Measurements from ENCODE around the gene CHMP1A.
"Not testable (repeated sequence)": the region's sequence is repeated elsewhere in the genome, so short reads cannot be mapped to it uniquely, and the experiment has no call there.

The CHMP1A gene

GRCh38 chr16:89689621-89690020 lies 32.1 kb upstream of the CHMP1A start:
- not testable (repeated sequence) for H3K4me3 ChIP-seq (ENCODE audit: low read depth, low read length); H3K9me3 ChIP-seq (ENCODE audit: control insufficient read depth, insufficient read depth, low read length); H3K4me1 ChIP-seq (ENCODE audit: control insufficient read depth, insufficient read depth, low read length); H3K27me3 ChIP-seq (ENCODE audit: control insufficient read depth, insufficient read depth, low read length); H3K9ac ChIP-seq (ENCODE audit: low read depth, low read length)
- H3K36me3 ChIP-seq (ENCODE audit: control insufficient read depth, insufficient read depth, low read length), result peaks cover 39% of the 10 kb centered on the region

GRCh38 chr16:89689142-89689541 lies 31.6 kb upstream of the CHMP1A start:
- Histone ChIP-seq H3K36me3 (ENCODE audit: control insufficient read depth, insufficient read depth, low read length) (peaks cover 34% of the 10 kb centered on the region), H3K4me1 (ENCODE audit: control insufficient read depth, insufficient read depth, low read length) (peaks cover 4% of the 10 kb centered on the region), H3K9ac (ENCODE audit: low read depth, low read length) (no peak overlapping the region), H3K27me3 (ENCODE audit: control insufficient read depth, insufficient read depth, low read length) (no peaks in the 10 kb centered on the region), H3K9me3 (ENCODE audit: control insufficient read depth, insufficient read depth, low read length) (peaks cover 2% of the 10 kb centered on the region), H3K4me3 (ENCODE audit: low read depth, low read length) (no peak overlapping the region)

DNA sequence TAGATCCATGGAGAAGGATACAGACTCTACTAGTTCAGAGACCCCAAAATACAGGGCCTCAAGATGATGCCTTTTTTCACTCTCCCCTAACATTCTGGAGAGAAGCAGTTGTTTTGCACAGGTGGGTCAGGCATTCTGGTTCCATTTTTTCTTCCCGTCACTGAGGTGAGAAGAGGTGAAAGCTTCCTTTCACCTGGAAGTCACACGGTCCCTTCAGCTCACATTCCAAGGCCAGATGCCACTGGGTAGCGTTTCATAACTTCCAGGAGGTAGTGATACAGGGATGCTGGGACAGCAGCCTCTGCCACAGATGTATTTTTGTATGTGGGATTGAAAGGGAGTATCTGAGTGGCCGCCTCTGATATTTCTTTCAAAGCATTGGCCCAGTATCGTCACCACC lies 30.9 kb upstream of the CHMP1A start:
- H3K9ac ChIP-seq (ENCODE audit: low read depth, low read length), result no peak overlapping the region
- H3K4me1 ChIP-seq (ENCODE audit: control insufficient read depth, insufficient read depth, low read length), result peaks cover 4% of the 10 kb centered on the region
- H3K36me3 ChIP-seq (ENCODE audit: control insufficient read depth, insufficient read depth, low read length), result peaks cover 29% of the 10 kb centered on the region

DNA sequence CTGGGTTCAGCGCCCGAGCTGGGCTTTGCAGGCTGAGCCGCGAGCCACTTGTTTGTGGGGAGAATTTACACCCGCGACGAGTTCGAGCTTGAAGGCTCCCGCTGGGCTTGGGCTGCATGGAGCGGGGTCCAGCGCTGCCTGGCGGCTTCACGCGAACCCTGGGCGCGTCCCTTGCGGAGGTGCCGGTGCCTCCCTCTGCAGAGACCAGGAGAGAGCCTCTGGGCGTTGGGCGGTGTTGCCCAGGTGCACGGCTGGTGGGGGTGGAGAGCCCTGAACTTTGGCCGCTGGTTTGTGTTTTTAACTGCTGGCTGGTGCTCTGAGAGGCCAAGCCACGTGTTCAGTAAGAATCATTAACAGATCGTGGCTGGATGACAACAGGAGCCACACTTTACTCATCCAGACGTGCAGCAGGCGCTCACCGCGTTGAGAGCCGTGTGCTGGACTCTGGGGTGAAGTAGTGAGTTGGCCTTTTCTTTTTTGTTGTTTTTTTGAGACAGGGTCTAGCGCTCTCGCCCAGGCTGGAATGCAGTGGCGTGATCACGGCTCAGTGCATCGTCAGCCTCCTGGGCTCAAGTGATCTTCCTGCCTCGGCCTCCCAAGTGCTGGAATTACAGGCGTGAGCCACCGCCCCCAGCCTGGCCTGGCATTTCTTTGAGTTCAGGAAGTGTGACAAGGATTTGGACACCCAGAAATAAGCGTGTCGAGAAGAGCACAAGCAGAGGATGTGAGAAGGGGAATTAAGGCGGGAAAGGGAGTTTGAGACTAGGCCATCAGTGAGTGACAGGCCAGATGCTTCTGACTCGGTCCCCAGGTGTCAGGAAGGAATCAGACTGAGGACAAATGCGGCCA lies 29.8 kb upstream of the CHMP1A start:
- H3K9ac ChIP-seq (ENCODE audit: low read depth, low read length), result peak overlapping the region; percentile 60
- H3K27me3 ChIP-seq (ENCODE audit: control insufficient read depth, insufficient read depth, low read length), result no peaks in the 10 kb centered on the region
- H3K36me3 ChIP-seq (ENCODE audit: control insufficient read depth, insufficient read depth, low read length), result peaks cover 24% of the 10 kb centered on the region
- peaks cover 4% of the 10 kb centered on the region for H3K4me1 ChIP-seq (ENCODE audit: control insufficient read depth, insufficient read depth, low read length)
- H3K4me3 ChIP-seq (ENCODE audit: low read depth, low read length), result peak overlapping the region; percentile 87
- H3K9me3 ChIP-seq (ENCODE audit: control insufficient read depth, insufficient read depth, low read length), result peaks cover 2% of the 10 kb centered on the region

More for the DNA sequence above, 30.9 kb upstream of the CHMP1A start:
- H3K4me3 ChIP-seq (ENCODE audit: low read depth, low read length), result no peak overlapping the region
- no peaks in the 10 kb centered on the region for H3K27me3 ChIP-seq (ENCODE audit: control insufficient read depth, insufficient read depth, low read length)
- H3K9me3 ChIP-seq (ENCODE audit: control insufficient read depth, insufficient read depth, low read length), result peaks cover 2% of the 10 kb centered on the region

DNA sequence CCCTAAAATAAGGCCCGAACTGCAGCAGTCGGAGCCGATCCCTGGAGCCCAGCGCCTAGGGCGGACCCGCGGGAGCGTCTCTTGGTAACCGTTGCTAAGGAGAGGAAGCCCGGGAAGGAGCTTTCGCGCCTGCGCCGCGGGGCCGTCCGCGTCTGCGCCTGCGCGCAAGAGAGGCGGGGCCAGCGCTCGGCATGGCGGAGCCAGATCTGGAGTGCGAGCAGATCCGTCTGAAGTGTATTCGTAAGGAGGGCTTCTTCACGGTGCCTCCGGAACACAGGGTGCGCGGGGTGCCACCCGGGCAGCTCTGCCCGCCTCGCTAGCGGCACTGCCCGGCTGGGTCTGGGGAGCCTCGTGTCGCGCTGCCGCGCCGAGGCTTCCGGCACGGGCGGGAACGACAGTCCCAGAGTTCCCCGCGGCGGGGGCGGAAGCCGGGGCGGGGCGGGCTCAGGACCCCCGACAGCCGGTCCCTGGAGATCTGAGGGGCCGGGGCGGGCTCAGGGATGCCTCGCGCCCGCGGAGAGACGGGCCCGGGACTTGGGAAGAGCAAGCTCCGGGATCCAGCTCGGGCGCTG lies 29.1 kb upstream of the CHMP1A start, which contains the start of gene CDK10:
Gene CDK10, plus strand, starts transcription at position 170 of the 572 bp plus-strand sequence. Its CDS starts 22 bp downstream, at position 192.
- H3K4me3 ChIP-seq (ENCODE audit: low read depth, low read length), result peak within 1 kb of the TSS; percentile 87
- peak within 1 kb of the TSS; percentile 60 for H3K9ac ChIP-seq (ENCODE audit: low read depth, low read length)
- H3K27me3 ChIP-seq (ENCODE audit: control insufficient read depth, insufficient read depth, low read length), result no peaks in the 10 kb centered on the region
- peaks cover 22% of the 10 kb centered on the region for H3K36me3 ChIP-seq (ENCODE audit: control insufficient read depth, insufficient read depth, low read length)
- peaks cover 4% of the 10 kb centered on the region for H3K4me1 ChIP-seq (ENCODE audit: control insufficient read depth, insufficient read depth, low read length)
- peaks cover 2% of the 10 kb centered on the region for H3K9me3 ChIP-seq (ENCODE audit: control insufficient read depth, insufficient read depth, low read length)

DNA sequence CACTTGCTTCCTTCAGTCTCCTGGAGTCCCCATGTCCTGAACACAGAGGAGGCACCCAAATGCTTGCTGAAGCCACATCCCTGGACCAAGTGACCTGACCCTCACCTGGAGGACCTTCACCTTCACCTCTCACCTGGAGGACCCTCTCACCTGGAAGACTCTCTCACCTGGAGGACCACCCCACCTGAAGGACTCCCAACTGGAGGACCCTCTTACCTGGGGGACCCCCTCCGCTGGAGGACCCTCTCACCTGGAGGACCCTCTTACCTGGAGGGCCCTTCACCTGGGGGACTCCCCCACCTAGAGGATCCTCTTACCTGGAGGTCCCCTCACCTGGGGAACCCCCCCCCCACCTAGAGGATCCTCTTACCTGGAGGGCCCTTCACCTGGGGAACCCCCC lies 28.4 kb upstream of the CHMP1A start:
- Histone ChIP-seq H3K4me3 (ENCODE audit: low read depth, low read length) (no peak overlapping the region), H3K36me3 (ENCODE audit: control insufficient read depth, insufficient read depth, low read length) (peaks cover 17% of the 10 kb centered on the region), H3K27me3 (ENCODE audit: control insufficient read depth, insufficient read depth, low read length) (no peaks in the 10 kb centered on the region), H3K4me1 (ENCODE audit: control insufficient read depth, insufficient read depth, low read length) (peaks cover 4% of the 10 kb centered on the region), H3K9me3 (ENCODE audit: control insufficient read depth, insufficient read depth, low read length) (peaks cover 7% of the 10 kb centered on the region), H3K9ac (ENCODE audit: low read depth, low read length) (no peak overlapping the region)

DNA sequence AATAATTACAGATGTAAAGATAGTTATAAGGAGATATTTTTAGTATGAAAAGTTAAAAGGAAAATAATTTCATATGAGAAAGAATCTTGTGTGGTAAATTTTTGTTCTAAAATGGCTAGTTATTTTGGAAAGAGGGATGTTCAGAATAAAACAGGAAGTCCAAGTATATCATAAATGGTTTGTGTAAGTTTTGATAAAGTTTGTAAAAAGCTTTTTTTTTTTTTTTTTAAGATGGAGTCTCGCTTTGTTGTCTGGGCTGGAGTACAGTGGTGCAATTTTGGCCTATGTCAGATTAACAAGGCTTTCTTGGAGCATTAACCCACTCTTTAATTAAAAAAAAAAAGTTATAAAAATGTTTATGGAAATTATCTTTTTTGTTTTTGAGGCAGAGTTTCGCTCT lies 20.8 kb upstream of the CHMP1A start:
- no peak overlapping the region for H3K9ac ChIP-seq (ENCODE audit: low read depth, low read length)
- no peaks in the 10 kb centered on the region for H3K4me1 ChIP-seq (ENCODE audit: control insufficient read depth, insufficient read depth, low read length)
- no peaks in the 10 kb centered on the region for H3K27me3 ChIP-seq (ENCODE audit: control insufficient read depth, insufficient read depth, low read length)
- no peak overlapping the region for H3K4me3 ChIP-seq (ENCODE audit: low read depth, low read length)
- peaks cover 4% of the 10 kb centered on the region for H3K9me3 ChIP-seq (ENCODE audit: control insufficient read depth, insufficient read depth, low read length)
- no peaks in the 10 kb centered on the region for H3K36me3 ChIP-seq (ENCODE audit: control insufficient read depth, insufficient read depth, low read length)

- no peaks in the 10 kb centered on the region for H3K27me3 ChIP-seq (ENCODE audit: control insufficient read depth, insufficient read depth, low read length)
These were observed 14.9 kb upstream of the CHMP1A start for GRCh38 chr16:89672177-89672941.

DNA sequence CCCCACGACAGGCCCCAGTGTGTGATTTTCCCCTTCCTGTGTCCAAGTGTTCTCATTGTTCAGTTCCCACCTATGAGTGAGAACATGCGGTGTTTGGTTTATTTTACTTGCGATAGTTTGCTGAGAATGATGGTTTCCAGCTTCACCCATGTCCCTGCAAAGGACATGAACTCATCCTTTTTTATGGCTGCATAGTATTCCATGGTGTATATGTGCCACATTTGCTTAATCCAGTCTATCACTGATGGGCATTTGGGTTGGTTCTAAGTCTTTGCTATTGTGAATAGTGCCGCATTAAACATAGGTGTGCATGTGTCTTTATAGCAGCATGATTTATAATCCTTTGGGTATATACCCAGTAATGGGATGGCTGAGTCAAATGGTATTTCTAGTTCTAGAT lies 14.1 kb upstream of the CHMP1A start:
- not testable (repeated sequence) for H3K36me3 ChIP-seq (ENCODE audit: control insufficient read depth, insufficient read depth, low read length); H3K27me3 ChIP-seq (ENCODE audit: control insufficient read depth, insufficient read depth, low read length); H3K4me3 ChIP-seq (ENCODE audit: low read depth, low read length); H3K9me3 ChIP-seq (ENCODE audit: control insufficient read depth, insufficient read depth, low read length); H3K9ac ChIP-seq (ENCODE audit: low read depth, low read length); H3K4me1 ChIP-seq (ENCODE audit: control insufficient read depth, insufficient read depth, low read length)

More at GRCh38 chr16:89672177-89672941, 14.9 kb upstream of the CHMP1A start:
- Histone ChIP-seq H3K4me1 (ENCODE audit: control insufficient read depth, insufficient read depth, low read length) (no peaks in the 10 kb centered on the region), H3K36me3 (ENCODE audit: control insufficient read depth, insufficient read depth, low read length) (no peaks in the 10 kb centered on the region), H3K4me3 (ENCODE audit: low read depth, low read length) (no peak overlapping the region), H3K9ac (ENCODE audit: low read depth, low read length) (no peak overlapping the region), H3K9me3 (ENCODE audit: control insufficient read depth, insufficient read depth, low read length) (no peaks in the 10 kb centered on the region)

GRCh38 chr16:89670496-89671431 lies 13.3 kb upstream of the CHMP1A start:
- H3K4me1 ChIP-seq (ENCODE audit: control insufficient read depth, insufficient read depth, low read length), result no peaks in the 10 kb centered on the region
- no peaks in the 10 kb centered on the region for H3K9me3 ChIP-seq (ENCODE audit: control insufficient read depth, insufficient read depth, low read length)
- H3K27me3 ChIP-seq (ENCODE audit: control insufficient read depth, insufficient read depth, low read length), result no peaks in the 10 kb centered on the region
- no peak overlapping the region for H3K4me3 ChIP-seq (ENCODE audit: low read depth, low read length)
- H3K9ac ChIP-seq (ENCODE audit: low read depth, low read length), result no peak overlapping the region
- no peaks in the 10 kb centered on the region for H3K36me3 ChIP-seq (ENCODE audit: control insufficient read depth, insufficient read depth, low read length)

- Histone ChIP-seq H3K27me3 (ENCODE audit: control insufficient read depth, insufficient read depth, low read length) (no peaks in the 10 kb centered on the region), H3K9ac (ENCODE audit: low read depth, low read length) (no peak overlapping the region), H3K4me3 (ENCODE audit: low read depth, low read length) (no peak overlapping the region), H3K4me1 (ENCODE audit: control insufficient read depth, insufficient read depth, low read length) (no peaks in the 10 kb centered on the region), H3K36me3 (ENCODE audit: control insufficient read depth, insufficient read depth, low read length) (no peaks in the 10 kb centered on the region), H3K9me3 (ENCODE audit: control insufficient read depth, insufficient read depth, low read length) (no peaks in the 10 kb centered on the region)
These were observed 12.2 kb upstream of the CHMP1A start for GRCh38 chr16:89669755-89670154.
